Activated CD4-positive, alpha-beta memory T cell treated with anti-CD3 and anti-CD28 coated beads for 36 hours (primary cell): ENCODE results near the gene LRRC8C. TPM values are rescaled to one million over a fixed set of nuclear protein-coding genes. Genes with fewer than 3 reads are reported as not detected.

ENCODE experiments used
- CTCF ChIA-PET: fragments of 350-600 bp; sonication (Branson Sonifier 250); formaldehyde crosslinking; loops from one replicate; lab custom pipeline; 2021; ENCODE audit warnings: antibody characterized with exemption, inconsistent platforms; lab: Charles Lee
- POLR2A ChIA-PET: fragments of 350-600 bp; sonication (Branson Sonifier 250); formaldehyde crosslinking; loops from one replicate; lab custom pipeline; 2021; ENCODE audit warnings: antibody characterized with exemption; lab: Charles Lee
- DNase-seq: peaks from one replicate; pipeline ENCODE4 v3.0.0-alpha.2; 2020
- H3K27ac Mint-ChIP-seq: one replicate; pipeline ENCODE4 v1.8.0; 2021; ENCODE audit warnings: mixed read lengths
- H3K27me3 Mint-ChIP-seq: one replicate; pipeline ENCODE4 v1.8.0; 2021; ENCODE audit warnings: mixed read lengths
- H3K36me3 Mint-ChIP-seq: one replicate; pipeline ENCODE4 v1.8.0; 2021; ENCODE audit warnings: mixed read lengths
- H3K4me1 Mint-ChIP-seq: one replicate; pipeline ENCODE4 v1.8.0; 2021; ENCODE audit warnings: low read depth, mixed read lengths
- H3K4me3 Mint-ChIP-seq: one replicate; pipeline ENCODE4 v1.8.0; 2021; ENCODE audit warnings: mild to moderate bottlenecking, mixed read lengths
- H3K9me3 Mint-ChIP-seq: one replicate; pipeline ENCODE4 v1.8.0; 2021; ENCODE audit warnings: mixed read lengths
- intact Hi-C: fragments of 100-400 bp; cut with micrococcal nuclease; formaldehyde crosslinking; loops from one replicate; pipeline ENCODE4 v1.15.1; 2023
- total RNA-seq, 2 experiments: library from RNA; stranded (reverse); gene quantifications; one replicate each; pipeline ENCODE4 v1.2.3, GENCODE V29; 2021

Gene LRRC8C
- total RNA-seq, 2 experiments from 2014 or later, result 36.4 to 40.4 TPM

DNA sequence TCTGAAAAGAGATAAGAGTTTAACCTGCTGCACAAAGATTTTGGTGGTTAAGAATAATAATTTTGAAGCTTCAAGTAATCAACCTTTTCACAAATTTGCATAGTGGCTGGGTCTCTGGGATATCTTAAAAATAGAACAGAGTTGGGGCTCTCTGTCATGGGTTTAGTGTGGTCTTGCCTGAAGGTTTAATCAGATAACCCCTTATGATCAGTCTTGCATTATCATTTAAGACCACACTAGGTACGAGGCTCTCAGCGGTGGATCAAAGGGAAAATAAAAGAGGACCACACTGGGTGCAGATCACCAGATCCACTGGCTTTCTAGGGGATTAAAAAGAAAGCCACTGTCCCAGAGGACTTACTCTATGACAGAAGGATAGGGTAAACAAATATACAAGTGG lies 19.5 kb downstream of the LRRC8C start:
- H3K27me3 Mint-ChIP-seq, result no peaks in the 10 kb centered on the region
- ChIA-PET CTCF (interaction anchor here (0.9 to 1.5 kb wide), 2 partner anchors 18 to 110 kb away, joined by 5 to 7 read pairs; no protein-coding TSS in a partner anchor), POLR2A (interaction anchor here (0.7 to 1.4 kb wide), 3 partner anchors 9 to 25 kb away, joined by 3 read pairs; no protein-coding TSS in a partner anchor)
- peak overlapping the region; percentile 77 for H3K27ac Mint-ChIP-seq
- no peaks in the 10 kb centered on the region for H3K9me3 Mint-ChIP-seq
- no peak for DNase-seq
- H3K4me3 Mint-ChIP-seq, result no peak overlapping the region
- H3K36me3 Mint-ChIP-seq, result peaks cover 30% of the 10 kb centered on the region
- intact Hi-C loops, result loop anchor here (5.0 kb wide), 1 partner anchor 35 kb away; no protein-coding TSS in a partner anchor
- peaks cover 91% of the 10 kb centered on the region for H3K4me1 Mint-ChIP-seq

DNA sequence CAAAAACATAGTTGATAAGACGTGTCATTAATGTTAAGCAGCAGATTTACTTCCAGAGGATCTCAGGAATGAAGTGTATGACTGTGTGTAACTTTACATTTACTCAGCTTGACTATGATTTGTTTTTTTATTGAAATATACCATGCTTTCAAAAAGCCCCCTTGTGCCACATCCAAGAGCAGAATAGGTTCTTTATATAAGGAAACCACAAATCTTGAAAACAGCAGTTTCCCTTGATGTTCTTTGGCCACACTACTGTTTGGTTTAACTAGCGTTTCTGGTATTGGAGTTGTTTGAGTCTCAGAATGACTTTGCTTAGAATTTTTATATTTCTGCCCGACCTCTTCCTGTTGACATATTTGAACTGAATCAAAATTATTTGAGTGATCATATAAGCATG lies 25.0 kb downstream of the LRRC8C start:
- Mint-ChIP-seq H3K36me3 (peaks cover 26% of the 10 kb centered on the region), H3K27ac (peak overlapping the region; percentile 68), H3K4me1 (peaks cover 92% of the 10 kb centered on the region), H3K9me3 (no peaks in the 10 kb centered on the region), H3K27me3 (no peaks in the 10 kb centered on the region), H3K4me3 (no peak overlapping the region)
- ChIA-PET CTCF (interaction anchor here (0.8 to 2.5 kb wide), 4 partner anchors 25 to 69 kb away, joined by 3 to 8 read pairs (median 5); partner anchors contain the start of gene LRRC8C), POLR2A (interaction anchor here (4.9 kb wide), 1 partner anchor 62 kb away, joined by 16 read pairs; no protein-coding TSS in a partner anchor)
- intact Hi-C loops, result loop anchor here (1.0 to 5.0 kb wide), 5 partner anchors 22 to 66 kb away; no protein-coding TSS in a partner anchor
- no peak for DNase-seq

DNA sequence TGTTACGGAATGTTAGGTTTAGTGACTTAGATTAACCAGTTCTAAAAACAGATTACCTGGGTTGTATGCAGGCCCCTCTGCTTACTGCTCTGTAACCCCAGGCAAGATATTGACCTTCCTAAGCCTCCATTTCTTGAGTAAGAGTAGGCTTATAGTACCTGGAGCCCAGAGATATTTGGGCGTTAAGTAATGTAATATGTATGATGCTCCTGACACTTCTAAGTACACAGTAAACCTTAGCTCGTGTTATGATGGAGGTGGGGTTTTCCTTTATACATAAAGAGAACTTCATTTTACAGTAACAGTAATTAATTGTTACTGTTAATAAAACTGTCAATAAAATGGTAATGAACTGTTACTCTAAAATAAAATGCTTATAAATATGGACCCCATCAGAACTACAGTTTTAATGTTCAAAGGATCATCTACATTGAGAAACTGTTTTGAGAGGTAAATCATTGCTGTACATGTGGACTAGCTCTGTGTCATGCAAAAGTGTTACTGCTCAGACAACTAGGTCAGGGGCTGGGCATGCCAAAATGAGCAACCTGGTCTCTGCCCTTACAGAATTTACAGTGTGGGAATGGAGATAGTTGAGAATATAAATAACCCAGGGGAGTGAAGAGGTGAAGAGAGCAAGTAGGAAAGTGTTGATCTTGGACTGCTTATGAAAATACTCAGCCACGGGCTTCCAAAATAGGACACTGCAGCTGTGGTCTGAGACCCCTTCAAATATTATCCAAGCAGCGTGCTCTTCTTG lies 26.6 kb downstream of the LRRC8C start:
- no peak overlapping the region for H3K4me3 Mint-ChIP-seq
- CTCF ChIA-PET, result interaction anchor here (1.0 to 4.1 kb wide), 4 partner anchors 10 to 103 kb away, joined by 3 to 22 read pairs (median 6); no protein-coding TSS in a partner anchor
- POLR2A ChIA-PET, result interaction anchor here (1.2 to 4.9 kb wide), 6 partner anchors 16 to 194 kb away, joined by 3 to 16 read pairs (median 5); no protein-coding TSS in a partner anchor

DNA sequence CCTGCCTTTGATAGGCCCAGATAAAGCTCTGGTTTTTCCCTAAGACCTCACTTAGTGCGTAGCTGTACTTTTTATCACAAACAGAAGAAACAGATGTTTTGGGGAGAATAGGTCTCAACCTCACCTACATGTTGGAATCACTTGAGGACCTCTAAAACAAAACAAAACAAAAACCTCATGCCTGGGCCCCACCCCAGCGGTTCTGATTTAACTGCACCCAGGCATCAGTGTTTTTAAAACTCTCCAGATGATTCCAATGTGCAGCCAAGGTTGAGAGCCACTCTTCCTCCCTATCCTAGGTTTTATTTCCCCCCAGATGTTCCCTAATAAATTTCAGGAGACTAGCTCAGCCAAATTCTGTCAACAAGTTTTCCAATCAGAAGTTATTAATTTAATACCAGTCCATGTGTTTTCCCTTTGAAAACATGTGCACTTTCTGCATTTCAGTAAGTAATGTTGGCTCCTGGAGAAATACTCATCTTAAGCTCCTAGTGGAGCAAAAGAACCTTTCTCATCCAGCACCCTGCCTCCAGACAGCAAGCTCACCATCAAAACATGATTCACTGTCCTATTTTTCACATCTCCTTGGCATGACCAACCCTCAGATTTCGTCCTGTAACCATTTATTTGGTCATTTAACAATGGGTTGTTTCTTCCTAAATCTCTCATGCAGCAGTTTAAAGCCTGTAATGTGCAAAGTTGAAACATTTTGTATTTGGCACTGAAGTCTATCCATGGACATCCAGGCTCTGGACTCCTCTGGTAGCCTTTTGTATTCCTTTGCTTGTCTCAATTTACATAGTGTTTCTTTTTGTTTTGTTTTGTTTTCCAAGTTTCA lies 27.5 kb downstream of the LRRC8C start:
- intact Hi-C loops, result no loop called here
- Mint-ChIP-seq H3K4me3 (no peak overlapping the region), H3K27ac (peak overlapping the region; percentile 76), H3K27me3 (no peaks in the 10 kb centered on the region), H3K36me3 (peaks cover 43% of the 10 kb centered on the region), H3K4me1 (peaks cover 90% of the 10 kb centered on the region), H3K9me3 (peaks cover 13% of the 10 kb centered on the region)
- no peak for DNase-seq
- ChIA-PET CTCF (interaction anchor here (0.9 to 4.1 kb wide), 5 partner anchors 9 to 102 kb away, joined by 3 to 22 read pairs (median 3); partner anchors contain the start of gene LRRC8C), POLR2A (interaction anchor here (0.7 to 4.9 kb wide), 9 partner anchors 9 to 737 kb away, joined by 3 to 16 read pairs (median 3); no protein-coding TSS in a partner anchor)

More for the DNA sequence above, 26.6 kb downstream of the LRRC8C start:
- H3K27ac Mint-ChIP-seq, result peak overlapping the region; percentile 76
- peaks cover 10% of the 10 kb centered on the region for H3K9me3 Mint-ChIP-seq
- peaks cover 36% of the 10 kb centered on the region for H3K36me3 Mint-ChIP-seq
- intact Hi-C loops, result loop anchor here (1.0 to 5.0 kb wide), 3 partner anchors 10 to 49 kb away; no protein-coding TSS in a partner anchor
- peak; percentile 57 for DNase-seq
- peaks cover 91% of the 10 kb centered on the region for H3K4me1 Mint-ChIP-seq
- no peaks in the 10 kb centered on the region for H3K27me3 Mint-ChIP-seq

DNA sequence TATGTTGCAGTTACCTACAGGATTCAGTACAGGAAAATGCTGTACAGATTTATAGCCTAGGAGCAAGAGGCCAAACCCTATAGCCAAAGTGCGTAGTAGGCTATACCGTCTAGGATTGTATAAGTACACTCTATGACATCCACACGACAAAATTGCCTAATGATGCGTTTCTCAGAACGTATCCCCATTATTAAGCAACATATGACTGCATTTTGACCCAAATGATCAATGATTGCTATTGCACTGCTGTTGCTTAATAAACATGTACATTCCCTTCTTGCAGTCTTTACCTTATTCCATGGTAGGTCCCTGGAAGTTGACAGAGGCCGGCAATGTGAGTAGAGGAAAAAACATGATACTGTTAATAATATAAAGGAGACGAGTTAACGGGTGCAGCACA lies 33.0 kb downstream of the LRRC8C start:
- H3K36me3 Mint-ChIP-seq, result peaks cover 33% of the 10 kb centered on the region
- no peaks in the 10 kb centered on the region for H3K27me3 Mint-ChIP-seq
- H3K9me3 Mint-ChIP-seq, result peaks cover 13% of the 10 kb centered on the region
- peaks cover 91% of the 10 kb centered on the region for H3K4me1 Mint-ChIP-seq
- no peak for DNase-seq
- H3K4me3 Mint-ChIP-seq, result no peak overlapping the region
- H3K27ac Mint-ChIP-seq, result no peak overlapping the region
- CTCF ChIA-PET, result interaction anchor here (0.9 to 1.9 kb wide), 2 partner anchors 46 to 97 kb away, joined by 3 to 10 read pairs; no protein-coding TSS in a partner anchor
- POLR2A ChIA-PET, result no interaction called here
- intact Hi-C loops, result no loop called here

- Mint-ChIP-seq H3K27ac (peak overlapping the region; percentile 61), H3K27me3 (no peaks in the 10 kb centered on the region), H3K4me3 (no peak overlapping the region), H3K36me3 (peaks cover 32% of the 10 kb centered on the region), H3K9me3 (peaks cover 13% of the 10 kb centered on the region), H3K4me1 (peaks cover 91% of the 10 kb centered on the region)
- POLR2A ChIA-PET, result interaction anchor here (0.7 to 1.4 kb wide), 2 partner anchors 26 to 40 kb away, joined by 3 to 5 read pairs; no protein-coding TSS in a partner anchor
- no peak for DNase-seq
- intact Hi-C loops, result no loop called here
- CTCF ChIA-PET, result interaction anchor here (1.3 to 1.9 kb wide), 2 partner anchors 95 to 97 kb away, joined by 3 to 10 read pairs; no protein-coding TSS in a partner anchor
These were observed 33.7 kb downstream of the LRRC8C start for GRCh38 chr1:89666640-89667039.

DNA sequence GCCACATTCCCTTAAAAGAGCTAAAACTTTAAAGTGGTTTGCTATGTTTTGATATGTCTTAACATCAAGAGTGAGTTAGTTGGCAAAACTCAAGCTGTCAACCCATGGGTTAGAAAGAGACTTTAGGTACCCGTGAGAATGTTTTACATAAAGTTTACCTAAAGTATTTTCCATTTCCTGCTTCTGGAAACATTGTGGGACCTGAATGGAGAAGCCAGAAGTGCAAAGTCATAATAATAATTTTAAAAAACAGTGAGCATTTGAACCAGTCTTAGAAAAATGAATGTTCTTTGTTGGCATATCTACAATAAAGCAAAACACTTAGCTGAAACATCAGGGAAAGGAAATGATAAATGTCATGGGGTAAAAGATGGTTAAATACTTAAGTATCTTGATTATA lies 34.8 kb downstream of the LRRC8C start:
- H3K4me1 Mint-ChIP-seq, result peaks cover 90% of the 10 kb centered on the region
- peaks cover 23% of the 10 kb centered on the region for H3K36me3 Mint-ChIP-seq
- no peak for DNase-seq
- CTCF ChIA-PET, result interaction anchor here (1.2 to 1.9 kb wide), 4 partner anchors 28 to 96 kb away, joined by 3 to 10 read pairs (median 3); no protein-coding TSS in a partner anchor
- no peaks in the 10 kb centered on the region for H3K27me3 Mint-ChIP-seq
- H3K4me3 Mint-ChIP-seq, result no peak overlapping the region
- intact Hi-C loops, result no loop called here
- peaks cover 13% of the 10 kb centered on the region for H3K9me3 Mint-ChIP-seq
- peak overlapping the region; percentile 3 for H3K27ac Mint-ChIP-seq
- POLR2A ChIA-PET, result interaction anchor here (0.6 to 1.4 kb wide), 4 partner anchors 27 to 41 kb away, joined by 3 to 5 read pairs (median 3); no protein-coding TSS in a partner anchor

DNA sequence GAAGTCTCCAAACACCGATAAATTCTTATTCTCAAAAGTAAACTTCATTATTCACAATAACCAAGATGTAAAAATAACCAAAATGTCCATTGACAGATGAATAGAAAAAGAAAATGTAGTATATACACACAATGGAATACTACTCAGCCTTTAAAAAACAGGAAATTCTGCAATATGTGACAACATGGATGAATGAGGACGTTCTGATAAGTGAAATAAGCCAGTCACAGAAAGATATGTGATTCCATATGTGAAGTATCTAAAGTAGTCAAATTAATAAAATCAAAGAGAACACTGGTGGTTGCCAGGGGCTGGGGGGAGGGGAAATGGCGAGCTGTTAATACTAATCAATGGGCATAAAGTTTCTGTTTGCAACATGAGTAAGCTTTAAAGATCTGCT lies 36.0 kb downstream of the LRRC8C start:
- ChIA-PET CTCF (interaction anchor here (1.6 to 2.5 kb wide), 2 partner anchors 9 to 34 kb away, joined by 3 to 7 read pairs; no protein-coding TSS in a partner anchor), POLR2A (interaction anchor here (1.1 to 1.2 kb wide), 2 partner anchors 8 to 36 kb away, joined by 3 to 4 read pairs; partner anchors contain the start of gene LRRC8C)

GRCh38 chr1:89669441-89669840 lies 36.5 kb downstream of the LRRC8C start:
- Mint-ChIP-seq H3K36me3 (peaks cover 16% of the 10 kb centered on the region), H3K27me3 (no peaks in the 10 kb centered on the region), H3K4me3 (no peak overlapping the region), H3K4me1 (peaks cover 93% of the 10 kb centered on the region), H3K27ac (peak overlapping the region; percentile 66), H3K9me3 (peaks cover 4% of the 10 kb centered on the region)
- intact Hi-C loops, result loop anchor here (1.0 kb wide), 1 partner anchor 10 kb away; no protein-coding TSS in a partner anchor
- no peak for DNase-seq
- CTCF ChIA-PET, result interaction anchor here (1.0 to 2.5 kb wide), 6 partner anchors 9 to 186 kb away, joined by 3 to 13 read pairs (median 6); no protein-coding TSS in a partner anchor
- POLR2A ChIA-PET, result interaction anchor here (0.6 to 1.2 kb wide), 3 partner anchors 9 to 111 kb away, joined by 3 to 5 read pairs (median 4); partner anchors contain the start of gene LRRC8C

More for the DNA sequence above, 36.0 kb downstream of the LRRC8C start:
- H3K27me3 Mint-ChIP-seq, result no peaks in the 10 kb centered on the region
- DNase-seq, result no peak
- intact Hi-C loops, result loop anchor here (1.0 kb wide), 1 partner anchor 10 kb away; no protein-coding TSS in a partner anchor
- no peak overlapping the region for H3K4me3 Mint-ChIP-seq
- H3K27ac Mint-ChIP-seq, result no peak overlapping the region
- peaks cover 20% of the 10 kb centered on the region for H3K36me3 Mint-ChIP-seq
- peaks cover 93% of the 10 kb centered on the region for H3K4me1 Mint-ChIP-seq
- H3K9me3 Mint-ChIP-seq, result peaks cover 8% of the 10 kb centered on the region

GRCh38 chr1:89670163-89670562 lies 37.2 kb downstream of the LRRC8C start:
- intact Hi-C loops, result loop anchor here (1.0 to 5.0 kb wide), 2 partner anchors 49 to 148 kb away; partner anchors contain the start of gene LRRC8B
- Mint-ChIP-seq H3K36me3 (peaks cover 12% of the 10 kb centered on the region), H3K27ac (peak overlapping the region; percentile 66), H3K4me3 (peak overlapping the region; percentile 53), H3K27me3 (no peaks in the 10 kb centered on the region), H3K9me3 (no peaks in the 10 kb centered on the region), H3K4me1 (peaks cover 93% of the 10 kb centered on the region)
- ChIA-PET POLR2A (interaction anchor here (0.6 to 1.6 kb wide), 7 partner anchors 8 to 110 kb away, joined by 3 to 5 read pairs (median 4); partner anchors contain the start of gene LRRC8C), CTCF (interaction anchor here (1.0 to 2.7 kb wide), 10 partner anchors 8 to 187 kb away, joined by 3 to 13 read pairs (median 4); no protein-coding TSS in a partner anchor)
- no peak for DNase-seq
